SIG-M5 treated with dmso at 0.1 percent for 504 hours (cell line): ENCODE results near the gene STRIP1.
"Not testable (repeated sequence)": the region's sequence is repeated elsewhere in the genome, so short reads cannot be mapped to it uniquely, and the experiment has no call there.

Source experiments
- DNase-seq: peaks from one replicate; lab custom pipeline; 2025; ENCODE audit not compliant: unreplicated experiment; lab: John Stamatoyannopoulos, UW

STRIP1 gene

GRCh38 chr1:110007046-110007830, 27.2 kb upstream of the STRIP1 start:
- DNase-seq = no peak

GRCh38 chr1:110008971-110009565, 25.4 kb upstream of the STRIP1 start:
- no peak for DNase-seq

- DNase-seq = peak; percentile 80
Observed at GRCh38 chr1:110011527-110012041, 22.8 kb upstream of the STRIP1 start.

GRCh38 chr1:110012100-110012780, 22.2 kb upstream of the STRIP1 start:
- DNase-seq = no peak

- no peak for DNase-seq
Observed at GRCh38 chr1:110017792-110018191, 16.6 kb upstream of the STRIP1 start.

- no peak for DNase-seq
Observed at GRCh38 chr1:110018396-110018795, 16.0 kb upstream of the STRIP1 start.

- no peak for DNase-seq
Observed at GRCh38 chr1:110019770-110020169, 14.7 kb upstream of the STRIP1 start.

GRCh38 chr1:110021285-110021684, 13.1 kb upstream of the STRIP1 start:
- no peak for DNase-seq

GRCh38 chr1:110024613-110025012, 9.8 kb upstream of the STRIP1 start:
- DNase-seq = no peak

GRCh38 chr1:110030687-110031086, 3.7 kb upstream of the STRIP1 start:
- DNase-seq = not testable (repeated sequence)

GRCh38 chr1:110032327-110032726, 2.1 kb upstream of the STRIP1 start:
- DNase-seq = no peak

- no peak for DNase-seq
Observed at GRCh38 chr1:110033421-110033820, 1.0 kb upstream of the STRIP1 start.

GRCh38 chr1:110034040-110034450, 379 bp upstream of the STRIP1 start:
- no peak for DNase-seq

- no peak for DNase-seq
Observed at GRCh38 chr1:110035236-110035752, 870 bp downstream of the STRIP1 start.

- DNase-seq = no peak
Observed at GRCh38 chr1:110038271-110038670, 3.8 kb downstream of the STRIP1 start.

GRCh38 chr1:110039641-110040040, 5.2 kb downstream of the STRIP1 start:
- no peak for DNase-seq

- DNase-seq = no peak
Observed at GRCh38 chr1:110040548-110040947, 6.1 kb downstream of the STRIP1 start.

- DNase-seq = no peak
Observed at GRCh38 chr1:110043016-110043415, 8.6 kb downstream of the STRIP1 start.

- no peak for DNase-seq
Observed at GRCh38 chr1:110047463-110047862, 13.0 kb downstream of the STRIP1 start.

- DNase-seq = no peak
Observed at GRCh38 chr1:110048240-110048639, 13.8 kb downstream of the STRIP1 start.

GRCh38 chr1:110048923-110049601, 14.6 kb downstream of the STRIP1 start:
- DNase-seq = no peak
